HEK293 (cell line): Measurements from ENCODE around the gene CD300LB.
A peak's percentile ranks its signal among the peaks of the same experiment; 100 is the strongest.

Source experiments
- CTCF ChIA-PET: fragments of 350-600 bp; formaldehyde crosslinking; extraction: SDS; loops from one replicate; lab custom pipeline; 2021; ENCODE audit warnings: antibody characterized with exemption; lab: Yijun Ruan, JAX
- POLR2A ChIA-PET: fragments of 300-600 bp; formaldehyde crosslinking; extraction: SDS; loops from one replicate; lab custom pipeline; 2020; ENCODE audit warnings: antibody characterized with exemption, inconsistent platforms; lab: Yijun Ruan, JAX
- H3K27ac ChIP-seq: fragments of 200-500 bp; sonication (Bioruptor generic); 2 replicates; pipeline ENCODE4 v1.5.1; 2014; ENCODE audit warnings: low read depth, low read length, control low read depth, inconsistent platforms; ENCODE audit errors: extremely low read depth
- H3K36me3 ChIP-seq, 2 experiments: fragments of 200-500 bp in 1 of 2; sonication (Bioruptor generic) in 1 of 2; 1 replicate in 1 of 2; 2 replicates in 1 of 2; pipeline ENCODE4 v1.5.1; 2014 to 2017; ENCODE audit warnings: inconsistent platforms in 2 of 2, low read length in 2 of 2; ENCODE audit not compliant: control insufficient read depth in 2 of 2, insufficient read depth in 1 of 2
- H3K4me1 ChIP-seq: fragments of 200-500 bp; sonication (Bioruptor generic); 2 replicates; pipeline ENCODE4 v1.5.1; 2014; ENCODE audit warnings: mild to moderate bottlenecking, low read length, inconsistent platforms; ENCODE audit not compliant: control insufficient read depth, insufficient read depth
- H3K4me3 ChIP-seq: 2 replicates; pipeline ENCODE4 v1.5.1; 2011; ENCODE audit warnings: low read depth, mild to moderate bottlenecking, control low read depth, low read length, moderate library complexity
- H3K9me3 ChIP-seq: fragments of 200-500 bp; sonication (Bioruptor generic); 2 replicates; pipeline ENCODE4 v1.5.1; 2014; ENCODE audit warnings: low read depth, low read length, inconsistent platforms; ENCODE audit not compliant: control insufficient read depth, insufficient read depth
- GFI1B ChIP-seq: fragments of 450-650 bp; formaldehyde crosslinking; IDR thresholded peaks from 2 replicates; pipeline ENCODE4 v1.5.1; 2016; ENCODE audit warnings: missing biosample characterization, missing genetic modification characterization
- HOXA7 ChIP-seq: sonication (generic); formaldehyde crosslinking; IDR thresholded peaks from 2 replicates; pipeline ENCODE4 v1.8.1; 2022; ENCODE audit warnings: missing genetic modification reagents, borderline replicate concordance
- HOXD13 ChIP-seq: sonication (generic); formaldehyde crosslinking; IDR thresholded peaks from 2 replicates; pipeline ENCODE4 v1.8.0; 2022; ENCODE audit warnings: missing genetic modification reagents, borderline replicate concordance
- SALL2 ChIP-seq: fragments of 450-650 bp; formaldehyde crosslinking; IDR thresholded peaks from 2 replicates; pipeline ENCODE4 v1.5.0; 2017; ENCODE audit warnings: missing biosample characterization, mild to moderate bottlenecking, missing genetic modification characterization, borderline replicate concordance
- SP2 ChIP-seq: fragments of 450-650 bp; formaldehyde crosslinking; IDR thresholded peaks from 2 replicates; pipeline ENCODE4 v1.5.1; 2016; ENCODE audit warnings: missing biosample characterization, missing genetic modification characterization
- SP7 ChIP-seq: fragments of 450-650 bp; formaldehyde crosslinking; IDR thresholded peaks from 2 replicates; pipeline ENCODE4 v1.5.1; 2016; ENCODE audit warnings: missing biosample characterization, missing genetic modification characterization
- ZBTB17 ChIP-seq: fragments of 450-650 bp; formaldehyde crosslinking; IDR thresholded peaks from 2 replicates; pipeline ENCODE4 v1.5.1; 2016; ENCODE audit warnings: missing biosample characterization, missing genetic modification characterization
- ZFP37 ChIP-seq: fragments of 450-650 bp; formaldehyde crosslinking; IDR thresholded peaks from 2 replicates; pipeline ENCODE4 v1.5.1; 2016; ENCODE audit warnings: missing biosample characterization, missing genetic modification characterization
- ZFP41 ChIP-seq: fragments of 450-650 bp; formaldehyde crosslinking; IDR thresholded peaks from 2 replicates; pipeline ENCODE4 v1.5.1; 2016; ENCODE audit warnings: missing biosample characterization, missing genetic modification characterization, borderline replicate concordance
- ZFP69B ChIP-seq: fragments of 450-650 bp; formaldehyde crosslinking; IDR thresholded peaks from 2 replicates; pipeline ENCODE4 v1.5.1; 2016; ENCODE audit warnings: missing biosample characterization, missing genetic modification characterization
- ZNF132 ChIP-seq: fragments of 450-650 bp; formaldehyde crosslinking; IDR thresholded peaks from 2 replicates; pipeline ENCODE4 v1.5.1; 2017; ENCODE audit warnings: missing biosample characterization, missing genetic modification characterization, borderline replicate concordance
- ZNF138 ChIP-seq: fragments of 450-650 bp; formaldehyde crosslinking; IDR thresholded peaks from 2 replicates; pipeline ENCODE4 v1.5.1; 2016; ENCODE audit warnings: missing biosample characterization, missing genetic modification characterization, borderline replicate concordance
- ZNF157 ChIP-seq: fragments of 450-650 bp; formaldehyde crosslinking; IDR thresholded peaks from 2 replicates; pipeline ENCODE4 v1.5.1; 2016; ENCODE audit warnings: missing biosample characterization, missing genetic modification characterization
- ZNF19 ChIP-seq: fragments of 450-650 bp; formaldehyde crosslinking; IDR thresholded peaks from 2 replicates; pipeline ENCODE4; 2016; ENCODE audit warnings: missing biosample characterization, missing genetic modification characterization, low read depth
- ZNF214 ChIP-seq: fragments of 450-650 bp; formaldehyde crosslinking; IDR thresholded peaks from 2 replicates; pipeline ENCODE4 v1.5.1; 2017; ENCODE audit warnings: missing biosample characterization, mild to moderate bottlenecking, missing genetic modification characterization, borderline replicate concordance
- ZNF292 ChIP-seq: fragments of 450-650 bp; formaldehyde crosslinking; IDR thresholded peaks from 2 replicates; pipeline ENCODE4 v1.5.1; 2016; ENCODE audit warnings: low read depth, missing biosample characterization, missing genetic modification characterization, borderline replicate concordance
- ZNF354C ChIP-seq: fragments of 450-650 bp; formaldehyde crosslinking; IDR thresholded peaks from 2 replicates; pipeline ENCODE4 v1.5.1; 2016; ENCODE audit warnings: missing biosample characterization, missing genetic modification characterization, low read depth, borderline replicate concordance
- ZNF391 ChIP-seq: fragments of 450-650 bp; formaldehyde crosslinking; IDR thresholded peaks from 2 replicates; pipeline ENCODE4 v1.5.1; 2016; ENCODE audit warnings: low read depth, missing biosample characterization, missing genetic modification characterization, borderline replicate concordance
- ZNF426 ChIP-seq: fragments of 450-650 bp; formaldehyde crosslinking; IDR thresholded peaks from 2 replicates; pipeline ENCODE4 v1.5.1; 2017; ENCODE audit warnings: missing biosample characterization, missing genetic modification characterization, mild to moderate bottlenecking, inconsistent platforms, moderate library complexity
- ZNF510 ChIP-seq: fragments of 450-650 bp; formaldehyde crosslinking; IDR thresholded peaks from 2 replicates; pipeline ENCODE4 v1.5.1; 2018; ENCODE audit warnings: mild to moderate bottlenecking, missing genetic modification characterization, missing biosample characterization; ENCODE audit not compliant: insufficient replicate concordance
- ZNF514 ChIP-seq: fragments of 450-650 bp; formaldehyde crosslinking; IDR thresholded peaks from 2 replicates; pipeline ENCODE4 v1.5.1; 2016; ENCODE audit warnings: missing biosample characterization, missing genetic modification characterization
- ZNF544 ChIP-seq: fragments of 450-650 bp; formaldehyde crosslinking; IDR thresholded peaks from 2 replicates; pipeline ENCODE4 v1.5.0; 2017; ENCODE audit warnings: missing biosample characterization, missing genetic modification characterization
- ZNF560 ChIP-seq: fragments of 450-650 bp; formaldehyde crosslinking; IDR thresholded peaks from 2 replicates; pipeline ENCODE4 v1.5.1; 2017; ENCODE audit warnings: missing biosample characterization, missing genetic modification characterization, borderline replicate concordance
- ZNF654 ChIP-seq: fragments of 450-650 bp; formaldehyde crosslinking; IDR thresholded peaks from 2 replicates; pipeline ENCODE4 v1.5.1; 2016; ENCODE audit warnings: low read depth, missing biosample characterization, missing genetic modification characterization
- ZNF76 ChIP-seq: fragments of 450-650 bp; formaldehyde crosslinking; IDR thresholded peaks from 2 replicates; pipeline ENCODE4; 2016; ENCODE audit warnings: low read depth, missing biosample characterization, missing genetic modification characterization, borderline replicate concordance
- ZNF768 ChIP-seq: fragments of 450-650 bp; formaldehyde crosslinking; IDR thresholded peaks from 2 replicates; pipeline ENCODE4 v1.5.1; 2018; ENCODE audit warnings: missing biosample characterization, mild to moderate bottlenecking, missing genetic modification characterization
- TF ChIP-seq, protein P1 (sequence below): fragments of 450-650 bp; formaldehyde crosslinking; IDR thresholded peaks from 2 replicates; pipeline ENCODE4 v1.5.1; 2016; ENCODE audit warnings: missing biosample characterization, missing genetic modification characterization
- TF ChIP-seq, protein P2 (sequence below): fragments of 450-650 bp; formaldehyde crosslinking; IDR thresholded peaks from 2 replicates; pipeline ENCODE4 v1.5.1; 2017; ENCODE audit warnings: missing biosample characterization, missing genetic modification characterization
- TF ChIP-seq, protein P3 (sequence below): fragments of 450-650 bp; formaldehyde crosslinking; IDR thresholded peaks from 2 replicates; pipeline ENCODE4 v1.5.1; 2017; ENCODE audit warnings: missing biosample characterization, missing genetic modification characterization
- TF ChIP-seq, protein P4 (sequence below): fragments of 450-650 bp; formaldehyde crosslinking; IDR thresholded peaks from 2 replicates; pipeline ENCODE4 v1.5.1; 2016; ENCODE audit warnings: missing biosample characterization, missing genetic modification characterization

Gene CD300LB

DNA sequence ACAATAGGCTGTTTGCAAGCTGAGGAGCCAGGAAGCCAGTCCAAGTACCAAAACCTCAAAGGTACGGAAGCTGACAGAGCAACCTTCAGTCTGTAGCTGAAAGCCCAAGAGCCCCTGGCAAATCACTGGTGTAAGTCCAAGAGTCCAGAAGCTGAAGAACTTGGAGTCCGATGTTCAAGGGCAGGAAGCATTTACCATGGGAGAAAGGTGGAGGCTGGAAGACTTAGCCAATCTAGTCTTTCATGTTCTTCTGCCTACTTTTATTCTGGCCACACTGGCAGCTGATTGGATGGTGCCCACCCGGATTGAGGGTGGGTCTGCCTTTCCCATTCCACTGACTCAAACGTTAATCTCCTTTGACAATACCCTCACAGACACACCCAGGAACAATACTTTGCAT lies 15.3 kb downstream of the CD300LB start:
- H3K9me3 ChIP-seq: no peaks in the 10 kb centered on the region
- no peak overlapping the region for H3K4me3 ChIP-seq
- TF ChIP-seq ZNF214 (no peak), ZNF544 (tag by site-specific recombination) (no peak)
- ChIA-PET CTCF (no interaction called here), POLR2A (no interaction called here)
- H3K4me1 ChIP-seq: no peaks in the 10 kb centered on the region
- H3K36me3 ChIP-seq: no peaks in the 10 kb centered on the region
- H3K27ac ChIP-seq: no peak overlapping the region

DNA sequence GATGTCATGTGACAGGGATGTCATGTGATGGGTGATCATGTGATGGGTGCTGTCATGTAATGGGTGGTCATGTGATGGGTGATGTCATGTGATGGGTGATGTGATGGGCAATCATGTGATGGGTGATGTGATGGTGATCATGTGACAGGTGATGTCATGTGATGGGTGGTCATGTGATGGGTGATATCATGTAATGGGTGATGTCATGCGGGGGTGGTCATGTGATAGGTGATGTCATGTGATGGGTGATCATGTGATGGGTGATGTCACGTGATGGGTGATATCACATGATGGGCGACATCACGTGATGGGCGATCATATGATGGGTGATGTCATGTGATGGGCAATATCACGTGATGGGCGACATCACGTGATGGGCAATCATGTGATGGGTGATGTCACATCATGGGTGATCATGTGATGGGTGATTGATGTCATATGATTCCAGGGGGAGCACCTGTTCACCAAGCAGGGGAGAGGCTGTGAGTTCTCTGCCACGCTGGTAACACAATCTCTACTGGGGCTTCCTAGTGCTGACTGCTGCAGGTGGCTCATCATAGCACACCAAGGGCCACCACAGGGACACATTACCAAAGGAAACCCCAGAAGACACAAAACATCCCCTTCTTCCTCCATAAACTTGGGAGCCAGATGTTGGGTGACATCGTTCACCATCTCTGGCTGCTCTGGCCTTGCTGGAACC lies 16.5 kb downstream of the CD300LB start:
- CTCF ChIA-PET: interaction anchor here (0.7 kb wide), 1 partner anchor 244 kb away, joined by 3 read pairs; no protein-coding TSS in a partner anchor
- H3K36me3 ChIP-seq: no peaks in the 10 kb centered on the region
- TF ChIP-seq ZFP37 (tag by site-specific recombination): peak; percentile 92; the same call in 1 of the 2 replicates
- no peak for TF ChIP-seq ZNF560 (tag by site-specific recombination)
- no peak for TF ChIP-seq ZNF132
- TF ChIP-seq GFI1B (tag by site-specific recombination): no peak; the same call in 1 of the 2 replicates
- no peak for TF ChIP-seq ZNF19 (tag by site-specific recombination)
- TF ChIP-seq ZNF157 (tag by site-specific recombination): no peak
- peak; percentile 89 for TF ChIP-seq ZNF391 (tag by site-specific recombination)
- no peak for TF ChIP-seq ZNF426 (tag by site-specific recombination)
- TF ChIP-seq ZNF514: no peak
- peak; percentile 19; the same call in 1 of the 2 replicates for TF ChIP-seq ZBTB17
- TF ChIP-seq, protein P1, sequence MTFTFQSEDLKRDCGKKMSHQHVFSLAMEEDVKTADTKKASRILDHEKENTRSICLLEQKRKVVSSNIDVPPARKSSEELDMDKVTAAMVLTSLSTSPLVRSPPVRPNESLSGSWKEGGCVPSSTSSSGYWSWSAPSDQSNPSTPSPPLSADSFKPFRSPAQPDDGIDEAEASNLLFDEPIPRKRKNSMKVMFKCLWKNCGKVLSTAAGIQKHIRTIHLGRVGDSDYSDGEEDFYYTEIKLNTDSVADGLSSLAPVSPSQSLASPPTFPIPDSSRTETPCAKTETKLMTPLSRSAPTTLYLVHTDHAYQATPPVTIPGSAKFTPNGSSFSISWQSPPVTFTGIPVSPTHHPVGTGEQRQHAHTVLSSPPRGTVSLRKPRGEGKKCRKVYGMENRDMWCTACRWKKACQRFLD (tag by site-specific recombination): no peak
- TF ChIP-seq ZNF510 (tag by site-specific recombination): no peak
- TF ChIP-seq, protein P2, sequence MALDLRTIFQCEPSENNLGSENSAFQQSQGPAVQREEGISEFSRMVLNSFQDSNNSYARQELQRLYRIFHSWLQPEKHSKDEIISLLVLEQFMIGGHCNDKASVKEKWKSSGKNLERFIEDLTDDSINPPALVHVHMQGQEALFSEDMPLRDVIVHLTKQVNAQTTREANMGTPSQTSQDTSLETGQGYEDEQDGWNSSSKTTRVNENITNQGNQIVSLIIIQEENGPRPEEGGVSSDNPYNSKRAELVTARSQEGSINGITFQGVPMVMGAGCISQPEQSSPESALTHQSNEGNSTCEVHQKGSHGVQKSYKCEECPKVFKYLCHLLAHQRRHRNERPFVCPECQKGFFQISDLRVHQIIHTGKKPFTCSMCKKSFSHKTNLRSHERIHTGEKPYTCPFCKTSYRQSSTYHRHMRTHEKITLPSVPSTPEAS (tag by site-specific recombination): no peak; the same call in 1 of the 2 replicates
- no peak for TF ChIP-seq ZNF292 (tag by site-specific recombination)
- no peak for TF ChIP-seq ZNF138 (tag by site-specific recombination)
- TF ChIP-seq, protein P3, sequence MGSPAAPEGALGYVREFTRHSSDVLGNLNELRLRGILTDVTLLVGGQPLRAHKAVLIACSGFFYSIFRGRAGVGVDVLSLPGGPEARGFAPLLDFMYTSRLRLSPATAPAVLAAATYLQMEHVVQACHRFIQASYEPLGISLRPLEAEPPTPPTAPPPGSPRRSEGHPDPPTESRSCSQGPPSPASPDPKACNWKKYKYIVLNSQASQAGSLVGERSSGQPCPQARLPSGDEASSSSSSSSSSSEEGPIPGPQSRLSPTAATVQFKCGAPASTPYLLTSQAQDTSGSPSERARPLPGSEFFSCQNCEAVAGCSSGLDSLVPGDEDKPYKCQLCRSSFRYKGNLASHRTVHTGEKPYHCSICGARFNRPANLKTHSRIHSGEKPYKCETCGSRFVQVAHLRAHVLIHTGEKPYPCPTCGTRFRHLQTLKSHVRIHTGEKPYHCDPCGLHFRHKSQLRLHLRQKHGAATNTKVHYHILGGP (tag by site-specific recombination): peak; percentile 45; the same call in 1 of the 2 replicates
- TF ChIP-seq ZFP69B: no peak
- peak; percentile 27 for TF ChIP-seq SP7 (tag by site-specific recombination)
- TF ChIP-seq, protein P4, sequence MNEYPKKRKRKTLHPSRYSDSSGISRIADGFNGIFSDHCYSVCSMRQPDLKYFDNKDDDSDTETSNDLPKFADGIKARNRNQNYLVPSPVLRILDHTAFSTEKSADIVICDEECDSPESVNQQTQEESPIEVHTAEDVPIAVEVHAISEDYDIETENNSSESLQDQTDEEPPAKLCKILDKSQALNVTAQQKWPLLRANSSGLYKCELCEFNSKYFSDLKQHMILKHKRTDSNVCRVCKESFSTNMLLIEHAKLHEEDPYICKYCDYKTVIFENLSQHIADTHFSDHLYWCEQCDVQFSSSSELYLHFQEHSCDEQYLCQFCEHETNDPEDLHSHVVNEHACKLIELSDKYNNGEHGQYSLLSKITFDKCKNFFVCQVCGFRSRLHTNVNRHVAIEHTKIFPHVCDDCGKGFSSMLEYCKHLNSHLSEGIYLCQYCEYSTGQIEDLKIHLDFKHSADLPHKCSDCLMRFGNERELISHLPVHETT (tag by site-specific recombination): peak; percentile 98
- no peak for TF ChIP-seq ZFP41 (tag by site-specific recombination)
- TF ChIP-seq ZNF354C: no peak
- TF ChIP-seq ZNF654: no peak; the same call in 1 of the 2 replicates
- TF ChIP-seq ZNF76: no peak
- TF ChIP-seq HOXD13 (CRISPR knock-in tag): no peak
- TF ChIP-seq SALL2 (tag by site-specific recombination): peak; percentile 95
- TF ChIP-seq ZNF768 (tag by site-specific recombination): no peak
- TF ChIP-seq HOXA7 (CRISPR knock-in tag): no peak
- TF ChIP-seq SP2: peak; percentile 29; the same call in 1 of the 2 replicates

More for the DNA sequence above, 16.5 kb downstream of the CD300LB start:
- Histone ChIP-seq H3K9me3 (no peaks in the 10 kb centered on the region), H3K4me1 (no peaks in the 10 kb centered on the region), H3K4me3 (no peak overlapping the region), H3K27ac (no peak overlapping the region)
- POLR2A ChIA-PET: no interaction called here
